SH-SY5Y (cell line): Measurements from ENCODE around the gene SMIM30.

ENCODE experiments used
- GATA2 ChIP-seq: IDR thresholded peaks from 2 replicates; pipeline ENCODE4 v1.6.1; 2011; ENCODE audit warnings: mild to moderate bottlenecking, low read depth, low read length
- GATA3 ChIP-seq: IDR thresholded peaks from 2 replicates; pipeline ENCODE4 v1.6.1; 2011; ENCODE audit warnings: low read depth, mild to moderate bottlenecking, low read length, moderate library complexity

The SMIM30 gene, protein sequence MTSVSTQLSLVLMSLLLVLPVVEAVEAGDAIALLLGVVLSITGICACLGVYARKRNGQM

DNA sequence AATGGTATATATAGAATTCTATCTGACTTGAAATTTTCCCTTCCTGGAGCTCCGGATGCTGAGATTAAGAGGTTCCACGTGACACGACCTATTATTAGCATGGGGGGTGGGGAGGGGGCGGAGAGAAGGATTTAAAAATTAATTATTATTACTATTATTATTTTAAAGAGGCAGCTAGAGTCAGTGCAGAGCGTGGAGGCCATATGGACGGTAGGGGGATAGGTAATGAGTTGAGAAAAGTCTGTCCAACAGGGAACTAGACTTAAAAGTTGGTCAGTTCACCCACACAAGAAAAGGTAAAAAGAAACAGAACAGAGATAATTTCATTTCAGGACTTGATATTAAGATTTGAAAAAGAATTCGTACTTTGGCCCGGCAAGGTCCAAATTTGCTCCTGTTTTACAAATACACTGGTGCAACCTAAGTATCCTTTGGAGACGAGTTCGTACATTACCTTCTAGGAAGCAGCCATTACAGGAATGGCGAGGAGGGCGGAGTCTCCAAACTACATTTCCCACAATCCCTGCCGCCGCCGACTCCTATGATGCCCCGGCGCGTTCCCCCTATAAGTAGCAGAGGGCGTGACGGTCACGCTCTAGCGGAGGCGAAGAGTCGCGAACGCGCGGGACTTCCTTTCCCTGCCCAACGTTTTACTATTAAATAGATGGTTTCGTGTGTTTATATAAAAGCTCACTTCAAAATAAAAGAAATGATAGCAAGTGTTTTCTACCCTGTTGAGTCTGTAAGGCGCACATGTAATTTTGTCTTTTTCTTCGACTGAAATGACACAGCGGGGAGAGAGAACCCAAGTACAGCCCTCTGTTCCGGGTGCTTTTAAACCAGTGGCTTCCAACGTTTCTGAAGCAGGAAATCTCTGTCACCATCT lies at the start of gene SMIM30:
Gene SMIM30, minus strand, starts transcription at position 481 of the 886 bp plus-strand sequence. CDS start 976 bp downstream, outside the sequence.
- peak; percentile 29; the same call in 1 of the 2 replicates for TF ChIP-seq GATA2
- TF ChIP-seq GATA3, result no peak

- TF ChIP-seq GATA3, result no peak
- no peak for TF ChIP-seq GATA2
Observed at GRCh38 chr7:113161050-113161449, 42.7 kb upstream of the SMIM30 start.

- TF ChIP-seq GATA3 (no peak), GATA2 (no peak)
Observed at GRCh38 chr7:113159746-113160339, 41.5 kb upstream of the SMIM30 start.

GRCh38 chr7:113158756-113159155 lies 40.4 kb upstream of the SMIM30 start:
- TF ChIP-seq GATA3 (no peak), GATA2 (no peak)

DNA sequence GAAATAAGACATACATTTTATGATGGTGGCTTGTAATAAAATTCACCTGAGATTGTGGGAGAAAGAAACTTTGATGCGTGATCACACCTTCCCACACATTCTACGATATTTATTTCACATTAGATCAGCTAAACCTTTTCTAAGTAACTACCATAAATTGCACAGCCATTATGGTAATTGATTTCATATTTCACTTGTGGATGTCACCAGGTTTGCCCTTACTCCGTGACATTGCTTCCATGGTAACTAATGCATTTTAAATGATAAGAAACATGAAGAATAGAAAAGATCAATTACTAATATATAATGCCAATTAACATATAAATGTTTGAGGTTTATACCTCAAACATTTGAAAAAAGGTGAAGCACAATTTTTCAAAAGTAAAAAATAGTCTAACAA lies 35.8 kb upstream of the SMIM30 start:
- TF ChIP-seq GATA3, result no peak
- TF ChIP-seq GATA2, result no peak

- TF ChIP-seq GATA3 (no peak), GATA2 (no peak)
Observed at GRCh38 chr7:113144817-113145216, 26.5 kb upstream of the SMIM30 start.

DNA sequence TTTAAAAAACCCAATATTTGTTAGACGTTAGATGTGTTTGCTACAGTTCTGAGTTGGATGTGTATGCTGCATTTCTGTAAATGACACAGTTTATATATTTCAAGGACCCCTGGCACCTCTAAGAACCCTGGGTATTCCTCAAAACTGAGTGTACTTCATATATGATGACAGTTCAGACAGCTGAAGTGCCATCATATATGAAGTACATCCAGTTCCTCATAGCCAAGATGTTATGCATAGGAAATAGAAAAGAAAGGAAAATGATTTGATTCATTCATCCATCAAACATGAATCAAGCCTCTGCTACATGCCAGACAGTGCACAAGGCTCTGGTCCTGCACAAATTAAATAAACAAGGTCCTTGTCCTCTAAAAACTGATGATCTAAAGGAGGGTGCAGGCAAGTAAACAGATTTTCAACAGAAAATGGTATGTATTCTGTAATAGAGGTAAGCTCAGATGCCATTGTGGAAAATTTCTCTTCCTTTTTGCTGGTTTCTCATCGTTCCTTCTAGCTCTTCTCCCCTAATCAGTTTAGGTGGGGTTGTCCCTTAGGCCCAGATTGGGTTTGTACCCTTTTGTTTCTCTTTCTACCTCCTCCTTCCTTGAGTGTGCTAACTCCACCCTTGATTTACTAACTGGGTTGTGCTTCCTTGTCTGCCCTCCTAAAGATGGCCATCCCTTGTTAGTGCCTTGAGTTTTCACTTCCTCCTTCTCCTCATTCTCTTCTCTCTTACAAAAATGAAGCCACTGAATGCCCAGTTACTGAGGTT lies 25.3 kb upstream of the SMIM30 start:
- TF ChIP-seq GATA3, result no peak
- no peak for TF ChIP-seq GATA2

DNA sequence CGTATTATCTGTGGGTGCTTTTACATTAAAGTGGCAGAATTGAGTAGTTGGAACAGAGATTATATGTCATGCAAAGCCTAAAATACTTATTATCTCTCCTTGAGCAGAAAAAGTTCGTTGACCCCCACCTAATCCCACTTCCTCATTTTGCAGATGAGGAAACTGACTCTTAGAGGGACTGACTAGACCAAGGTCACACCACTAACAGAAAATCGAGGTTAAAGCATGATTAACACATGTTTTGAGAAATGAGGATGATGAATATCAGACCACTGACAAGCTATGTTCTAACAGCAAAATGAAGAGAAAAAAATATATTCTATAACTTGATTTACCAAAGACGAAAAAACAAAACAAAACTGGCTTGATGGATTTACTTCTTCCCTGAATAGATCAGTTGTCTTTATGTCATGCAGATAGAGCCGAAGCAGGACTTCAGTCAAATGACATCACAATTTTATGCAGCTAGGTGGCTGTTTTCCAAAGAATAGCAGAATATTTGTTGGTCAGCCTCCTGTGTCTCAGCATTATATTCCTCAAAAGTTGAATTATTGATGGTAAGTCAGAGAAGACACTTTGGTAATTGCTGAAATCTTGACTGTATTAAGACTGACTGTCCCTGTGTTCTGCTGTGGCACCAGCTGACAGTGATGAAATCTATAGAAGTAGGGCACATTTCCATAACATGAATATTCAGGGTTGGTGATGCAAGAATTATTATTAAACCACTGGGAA lies 24.2 kb upstream of the SMIM30 start:
- TF ChIP-seq GATA3 (no peak), GATA2 (no peak)

DNA sequence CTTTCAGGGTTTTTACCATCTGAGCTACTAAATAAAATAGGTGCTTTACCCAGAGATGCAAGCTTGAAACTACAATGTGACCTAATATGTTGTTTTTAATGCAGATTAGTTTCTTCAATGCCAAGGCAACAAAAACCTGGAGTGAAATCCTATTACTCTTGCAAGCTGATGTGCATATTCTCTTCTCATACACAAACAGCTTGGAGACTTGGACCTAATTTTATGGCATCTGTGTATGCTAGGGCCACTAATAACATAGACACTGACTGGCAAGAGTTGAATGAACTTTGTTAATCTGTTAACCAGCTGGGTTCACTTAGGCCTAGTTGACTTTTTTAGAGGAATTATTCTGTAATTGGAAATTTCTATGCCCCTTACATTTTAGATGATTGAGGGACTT lies 23.4 kb upstream of the SMIM30 start:
- TF ChIP-seq GATA3, result no peak
- no peak for TF ChIP-seq GATA2

DNA sequence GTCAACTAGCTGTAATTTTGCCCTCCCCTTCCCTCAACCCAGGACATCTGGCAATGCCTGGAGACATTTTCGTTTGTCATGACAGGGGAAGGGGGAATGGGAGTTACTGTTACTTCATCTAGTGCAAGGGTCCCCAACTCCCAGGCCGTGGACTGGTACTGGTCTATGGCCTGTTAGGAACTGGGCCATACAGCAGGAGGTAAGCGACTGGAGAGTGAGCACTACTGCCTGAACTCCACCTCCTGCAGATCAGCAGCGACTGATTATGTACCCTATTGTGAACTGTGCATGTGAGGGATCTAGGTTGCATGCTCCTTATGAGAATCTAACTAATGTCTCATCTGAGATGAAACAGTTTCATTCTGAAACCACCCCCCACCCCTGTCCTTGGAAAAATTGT lies 22.6 kb upstream of the SMIM30 start:
- no peak for TF ChIP-seq GATA3
- no peak for TF ChIP-seq GATA2

- TF ChIP-seq GATA3 (no peak), GATA2 (no peak)
Observed at GRCh38 chr7:113137241-113137640, 18.9 kb upstream of the SMIM30 start.

DNA sequence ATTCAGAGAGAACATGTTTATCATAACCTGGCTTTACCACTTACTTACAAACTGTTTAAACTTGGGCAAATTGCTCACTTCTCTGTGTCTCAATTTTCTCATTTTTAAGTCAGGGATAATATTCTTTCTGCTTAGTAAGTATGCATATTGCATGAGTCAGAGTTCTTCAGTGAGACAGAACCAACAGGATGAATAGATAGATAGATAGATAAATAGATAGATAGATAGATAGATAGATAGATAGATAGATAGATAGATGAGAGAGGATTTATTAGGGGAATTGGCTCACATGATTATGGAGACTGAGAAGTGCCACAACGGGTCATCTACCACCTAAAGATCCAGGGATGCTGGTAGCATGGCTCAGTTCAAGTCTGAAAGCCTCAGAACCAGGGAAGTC lies 15.7 kb upstream of the SMIM30 start:
- no peak for TF ChIP-seq GATA3
- TF ChIP-seq GATA2, result no peak

- TF ChIP-seq GATA2 (no peak), GATA3 (no peak)
Observed at GRCh38 chr7:113131367-113131766, 13.0 kb upstream of the SMIM30 start.

- TF ChIP-seq GATA2 (no peak), GATA3 (no peak)
Observed at GRCh38 chr7:113128031-113128430, 9.7 kb upstream of the SMIM30 start.

- TF ChIP-seq GATA3 (no peak), GATA2 (no peak)
Observed at GRCh38 chr7:113125728-113126127, 7.4 kb upstream of the SMIM30 start.
